ENCODE data around the gene ACTG1. TPM values are rescaled to one million over a fixed set of nuclear protein-coding genes. Genes with fewer than 3 reads are reported as not detected.

ACTG1 gene
- total RNA-seq, 2 experiments from 2014 or later, result 2,707 to 2,894 TPM

DNA sequence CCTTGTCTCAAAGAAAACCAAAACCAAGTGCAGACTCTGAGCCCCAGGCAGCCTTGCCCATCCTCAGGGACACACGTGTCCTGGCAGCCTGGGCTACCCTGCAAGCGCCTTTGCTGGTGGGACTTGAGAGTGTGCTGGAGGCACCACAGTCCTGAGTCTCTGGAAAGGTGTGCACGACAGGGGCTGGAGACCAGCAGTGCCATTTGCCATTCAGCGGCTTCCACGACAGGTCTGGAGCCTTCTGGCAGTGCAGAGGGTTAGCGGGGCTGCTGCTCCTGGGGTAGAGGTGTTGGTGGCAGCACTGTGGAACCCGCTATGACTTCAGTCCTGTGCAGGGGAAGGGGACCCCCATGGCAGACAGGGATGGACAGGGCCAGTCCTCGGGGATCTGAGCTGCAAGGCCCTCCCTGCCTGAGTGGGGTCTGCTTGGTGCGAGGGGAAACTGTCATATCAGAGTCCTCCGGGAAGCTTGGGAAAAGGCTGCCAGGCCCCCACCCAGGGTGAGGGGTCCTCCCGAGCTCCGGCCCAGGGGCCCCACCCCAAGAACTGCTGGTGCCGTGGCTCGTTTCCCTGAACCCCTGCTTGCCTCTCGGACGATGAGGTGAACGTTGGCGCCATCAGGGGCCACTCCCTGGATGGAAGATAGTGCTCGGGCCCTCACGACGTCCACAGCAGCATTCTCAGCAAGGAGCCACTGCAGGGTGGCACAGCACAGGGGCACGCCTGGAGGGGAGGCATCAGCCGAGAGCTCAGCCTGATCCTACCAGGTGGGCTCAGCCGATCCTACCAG, 32.8 kb upstream of the ACTG1 start:
- intact Hi-C loops (cut with micrococcal nuclease; ENCODE audit: unreplicated experiment), result no loop called here
- no peak for TF ChIP-seq EZH2phosphoT487 (IDR thresholded peaks at IDR 0.05; ENCODE audit: borderline replicate concordance, low read depth, low read length)
- TF ChIP-seq, protein P1, sequence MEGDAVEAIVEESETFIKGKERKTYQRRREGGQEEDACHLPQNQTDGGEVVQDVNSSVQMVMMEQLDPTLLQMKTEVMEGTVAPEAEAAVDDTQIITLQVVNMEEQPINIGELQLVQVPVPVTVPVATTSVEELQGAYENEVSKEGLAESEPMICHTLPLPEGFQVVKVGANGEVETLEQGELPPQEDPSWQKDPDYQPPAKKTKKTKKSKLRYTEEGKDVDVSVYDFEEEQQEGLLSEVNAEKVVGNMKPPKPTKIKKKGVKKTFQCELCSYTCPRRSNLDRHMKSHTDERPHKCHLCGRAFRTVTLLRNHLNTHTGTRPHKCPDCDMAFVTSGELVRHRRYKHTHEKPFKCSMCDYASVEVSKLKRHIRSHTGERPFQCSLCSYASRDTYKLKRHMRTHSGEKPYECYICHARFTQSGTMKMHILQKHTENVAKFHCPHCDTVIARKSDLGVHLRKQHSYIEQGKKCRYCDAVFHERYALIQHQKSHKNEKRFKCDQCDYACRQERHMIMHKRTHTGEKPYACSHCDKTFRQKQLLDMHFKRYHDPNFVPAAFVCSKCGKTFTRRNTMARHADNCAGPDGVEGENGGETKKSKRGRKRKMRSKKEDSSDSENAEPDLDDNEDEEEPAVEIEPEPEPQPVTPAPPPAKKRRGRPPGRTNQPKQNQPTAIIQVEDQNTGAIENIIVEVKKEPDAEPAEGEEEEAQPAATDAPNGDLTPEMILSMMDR (conservative IDR thresholded peaks at IDR 0.05; ENCODE audit: low read length), result no peak
- peaks cover 79% of the 10 kb centered on the region for H3K36me3 ChIP-seq (ENCODE audit: insufficient read depth, low read length)
- H3K4me1 ChIP-seq (ENCODE audit: insufficient read depth, low read length, poor library complexity, severe bottlenecking), result no peaks in the 10 kb centered on the region
- H3K4me3 ChIP-seq (ENCODE audit: low read depth, low read length, poor library complexity, severe bottlenecking), result no peak overlapping the region
- no peaks in the 10 kb centered on the region for H3K9me3 ChIP-seq (ENCODE audit: low read length)
- H3K27ac ChIP-seq (ENCODE audit: low read depth, low read length, poor library complexity, severe bottlenecking), result no peak overlapping the region
- no peak overlapping the region for H2AFZ ChIP-seq (ENCODE audit: low read length)
- no peaks in the 10 kb centered on the region for H3K79me2 ChIP-seq (ENCODE audit: insufficient read depth, low read depth, low read length)
- BruUV-seq (replicated peaks), result no TSS peak
- ChIA-PET CTCF (ENCODE audit: unreplicated experiment) (no interaction called here), POLR2A (no interaction called here)
- H3K4me2 ChIP-seq (ENCODE audit: low read length), result no peak overlapping the region
- no peaks in the 10 kb centered on the region for H4K20me1 ChIP-seq (ENCODE audit: insufficient read depth, low read length)
- no peak for DNase-seq (ENCODE audit: low spot score)
- H3K9me2 ChIP-seq (ENCODE audit: insufficient read depth, low read length), result no peaks in the 10 kb centered on the region

DNA sequence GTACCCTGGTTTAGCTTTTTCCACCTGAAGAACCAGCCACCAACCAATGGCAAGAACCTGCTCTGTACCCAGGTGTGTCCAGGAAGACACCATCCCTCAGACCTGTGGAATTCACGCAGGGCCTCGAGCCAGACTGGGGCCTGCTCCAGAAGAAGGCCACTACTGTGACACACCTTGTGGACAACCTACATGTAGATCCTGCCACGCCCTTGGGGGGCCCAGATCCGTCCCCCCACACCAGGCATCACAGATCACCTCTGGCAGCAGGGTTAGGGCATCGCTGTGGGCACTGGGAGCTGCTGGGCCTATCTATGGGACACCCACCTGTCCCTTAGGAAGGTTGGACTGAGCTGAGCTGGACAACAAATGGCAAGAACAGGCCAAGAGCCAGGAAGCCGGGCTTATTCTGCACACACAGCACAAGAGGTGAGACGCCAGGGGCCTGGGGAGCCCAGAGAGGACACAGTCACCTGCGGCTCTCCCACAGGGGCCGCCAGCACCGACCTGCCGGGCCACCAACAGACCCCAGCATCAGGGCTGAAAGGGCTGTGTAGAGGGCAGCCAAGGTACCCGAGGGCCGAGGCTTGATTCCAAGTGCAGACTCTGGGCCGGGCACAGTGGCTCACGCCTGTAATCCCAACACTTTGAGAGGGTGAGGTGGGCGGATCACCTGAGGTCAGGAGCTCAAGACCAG, 31.8 kb upstream of the ACTG1 start:
- no peaks in the 10 kb centered on the region for H3K9me2 ChIP-seq (ENCODE audit: insufficient read depth, low read length)
- DNase-seq (ENCODE audit: low spot score), result no peak
- no peak overlapping the region for H3K4me3 ChIP-seq (ENCODE audit: low read depth, low read length, poor library complexity, severe bottlenecking)
- TF ChIP-seq, protein P1 (conservative IDR thresholded peaks at IDR 0.05; ENCODE audit: low read length), result no peak
- no peak for TF ChIP-seq EZH2phosphoT487 (IDR thresholded peaks at IDR 0.05; ENCODE audit: borderline replicate concordance, low read depth, low read length)
- no peaks in the 10 kb centered on the region for H3K79me2 ChIP-seq (ENCODE audit: insufficient read depth, low read depth, low read length)
- POLR2A ChIA-PET, result interaction anchor here (0.6 to 1.1 kb wide), 2 partner anchors 10 to 109 kb away, joined by 3 read pairs; no protein-coding TSS in a partner anchor
- H3K4me1 ChIP-seq (ENCODE audit: insufficient read depth, low read length, poor library complexity, severe bottlenecking), result no peaks in the 10 kb centered on the region
- no peaks in the 10 kb centered on the region for H3K9me3 ChIP-seq (ENCODE audit: low read length)
- intact Hi-C loops (cut with micrococcal nuclease; ENCODE audit: unreplicated experiment), result no loop called here
- peaks cover 79% of the 10 kb centered on the region for H3K36me3 ChIP-seq (ENCODE audit: insufficient read depth, low read length)
- H3K27ac ChIP-seq (ENCODE audit: low read depth, low read length, poor library complexity, severe bottlenecking), result no peak overlapping the region
- no TSS peak for BruUV-seq (replicated peaks)
- no peak overlapping the region for H3K4me2 ChIP-seq (ENCODE audit: low read length)
- H2AFZ ChIP-seq (ENCODE audit: low read length), result no peak overlapping the region
- H4K20me1 ChIP-seq (ENCODE audit: insufficient read depth, low read length), result no peaks in the 10 kb centered on the region
- CTCF ChIA-PET (ENCODE audit: unreplicated experiment), result interaction anchor here (0.6 kb wide), 1 partner anchor 27 kb away, joined by 3 read pairs; no protein-coding TSS in a partner anchor
